WTC11 (cell line): Measurements from ENCODE around the gene CTXN1. TPM values are rescaled to one million over a fixed set of nuclear protein-coding genes. Genes with fewer than 3 reads are reported as not detected.

ENCODE experiments used
- ATAC-seq: fragments of 200-7000 bp; cut with Tn5 transposase; 2 replicates; pipeline ENCODE4 v1.10.0; 2021; ENCODE audit warnings: mild to moderate bottlenecking, moderate library complexity
- CTCF ChIA-PET: fragments of 300-600 bp; sonication (Branson Sonifier 250); formaldehyde crosslinking; loops from one replicate; lab custom pipeline; 2021; ENCODE audit warnings: antibody characterized with exemption; lab: Charles Lee
- POLR2A ChIA-PET: fragments of 350-600 bp; sonication (Branson Sonifier 250); formaldehyde crosslinking; loops from one replicate; lab custom pipeline; 2021; ENCODE audit warnings: antibody characterized with exemption; lab: Charles Lee
- DNase-seq: peaks from one replicate; pipeline ENCODE4 v3.0.0; 2021; ENCODE audit warnings: low spot score
- H3K27ac Mint-ChIP-seq: 2 replicates; pipeline ENCODE4 v1.8.0; 2021; ENCODE audit warnings: mixed read lengths
- H3K27me3 Mint-ChIP-seq: 2 replicates; pipeline ENCODE4 v1.8.0; 2021; ENCODE audit warnings: low read depth, mild to moderate bottlenecking, moderate library complexity, mixed read lengths
- H3K36me3 Mint-ChIP-seq: 2 replicates; pipeline ENCODE4 v1.8.0; 2021; ENCODE audit warnings: mixed read lengths
- H3K4me1 Mint-ChIP-seq: 2 replicates; pipeline ENCODE4 v1.8.0; 2022; ENCODE audit warnings: mixed read lengths
- H3K4me3 Mint-ChIP-seq: 2 replicates; pipeline ENCODE4 v1.8.0; 2021; ENCODE audit warnings: mild to moderate bottlenecking, moderate library complexity, mixed read lengths
- H3K9me3 Mint-ChIP-seq: 2 replicates; pipeline ENCODE4 v1.8.0; 2021; ENCODE audit warnings: mixed read lengths
- ATF1 ChIP-seq: sonication (generic); formaldehyde crosslinking; IDR thresholded peaks from 2 replicates; pipeline ENCODE4 v1.8.1; 2023; ENCODE audit warnings: mild to moderate bottlenecking, moderate library complexity, missing genetic modification reagents
- CBFB ChIP-seq: sonication (generic); formaldehyde crosslinking; IDR thresholded peaks from 2 replicates; pipeline ENCODE4 v1.8.1; 2022; ENCODE audit warnings: mild to moderate bottlenecking, low read depth, missing genetic modification reagents
- CREB1 ChIP-seq: sonication (generic); formaldehyde crosslinking; IDR thresholded peaks from 2 replicates; pipeline ENCODE4 v1.8.0; 2023; ENCODE audit warnings: mild to moderate bottlenecking, missing genetic modification reagents
- CREM ChIP-seq: sonication (generic); formaldehyde crosslinking; IDR thresholded peaks from 2 replicates; pipeline ENCODE4 v1.8.1; 2022; ENCODE audit warnings: mild to moderate bottlenecking, missing genetic modification reagents, moderate library complexity
- FOXK1 ChIP-seq: sonication (generic); formaldehyde crosslinking; IDR thresholded peaks from 2 replicates; pipeline ENCODE4 v1.8.0; 2022; ENCODE audit warnings: mild to moderate bottlenecking, moderate library complexity, missing genetic modification reagents
- FOXP1 ChIP-seq: sonication (generic); formaldehyde crosslinking; IDR thresholded peaks from 2 replicates; pipeline ENCODE4 v1.8.0; 2022; ENCODE audit warnings: missing genetic modification reagents, mild to moderate bottlenecking, moderate library complexity, borderline replicate concordance
- JUN ChIP-seq: sonication (generic); formaldehyde crosslinking; IDR thresholded peaks from 2 replicates; pipeline ENCODE4 v1.8.0; 2023; ENCODE audit warnings: mild to moderate bottlenecking, missing genetic modification reagents
- MYBL2 ChIP-seq: sonication (generic); formaldehyde crosslinking; IDR thresholded peaks from 2 replicates; pipeline ENCODE4 v1.8.1; 2023; ENCODE audit warnings: mild to moderate bottlenecking, moderate library complexity, missing genetic modification reagents
- RORB ChIP-seq: fragments of 250-450 bp; sonication (Bioruptor Pico); IDR thresholded peaks from 2 replicates; pipeline ENCODE4 v1.9.0; 2021; ENCODE audit warnings: mild to moderate bottlenecking
- SP1 ChIP-seq: sonication (generic); formaldehyde crosslinking; conservative IDR thresholded peaks from 2 replicates; pipeline ENCODE4 v1.8.1; 2022; ENCODE audit warnings: missing genetic modification reagents
- ZNF396 ChIP-seq: fragments of 250-450 bp; sonication (Bioruptor Pico); IDR thresholded peaks from 2 replicates; pipeline ENCODE4 v1.8.0; 2021; ENCODE audit warnings: mild to moderate bottlenecking, moderate library complexity, borderline replicate concordance
- ZNF671 ChIP-seq: fragments of 250-450 bp; sonication (Bioruptor Pico); IDR thresholded peaks from 2 replicates; pipeline ENCODE4 v1.8.0; 2021; ENCODE audit warnings: mild to moderate bottlenecking
- total RNA-seq: library from RNA; stranded (reverse); gene quantifications from 3 replicates; pipeline ENCODE4 v1.2.3, GENCODE V29; 2021
- TF ChIP-seq, protein P1 (sequence below): fragments of 250-450 bp; sonication (Bioruptor Pico); conservative IDR thresholded peaks from 2 replicates; pipeline ENCODE4 v1.9.0; 2021; ENCODE audit warnings: mild to moderate bottlenecking
- TF ChIP-seq, protein P2 (sequence below): sonication (generic); formaldehyde crosslinking; IDR thresholded peaks from 2 replicates; pipeline ENCODE4 v1.8.0; 2023; ENCODE audit warnings: missing genetic modification reagents
- TF ChIP-seq, protein P3 (sequence below): sonication (generic); formaldehyde crosslinking; IDR thresholded peaks from 2 replicates; pipeline ENCODE4 v1.8.0; 2022; ENCODE audit warnings: missing genetic modification reagents
- TF ChIP-seq, protein P4 (sequence below): sonication (generic); formaldehyde crosslinking; conservative IDR thresholded peaks from 2 replicates; pipeline ENCODE4 v1.8.1; 2022; ENCODE audit warnings: mild to moderate bottlenecking, missing genetic modification reagents
- TF ChIP-seq, protein P5 (sequence below): sonication (generic); formaldehyde crosslinking; IDR thresholded peaks from 2 replicates; pipeline ENCODE4 v1.8.1; 2023; ENCODE audit warnings: mild to moderate bottlenecking, moderate library complexity, missing genetic modification reagents

Gene CTXN1
- total RNA-seq, 1 experiment from 2014 or later, result 48.2 TPM

DNA sequence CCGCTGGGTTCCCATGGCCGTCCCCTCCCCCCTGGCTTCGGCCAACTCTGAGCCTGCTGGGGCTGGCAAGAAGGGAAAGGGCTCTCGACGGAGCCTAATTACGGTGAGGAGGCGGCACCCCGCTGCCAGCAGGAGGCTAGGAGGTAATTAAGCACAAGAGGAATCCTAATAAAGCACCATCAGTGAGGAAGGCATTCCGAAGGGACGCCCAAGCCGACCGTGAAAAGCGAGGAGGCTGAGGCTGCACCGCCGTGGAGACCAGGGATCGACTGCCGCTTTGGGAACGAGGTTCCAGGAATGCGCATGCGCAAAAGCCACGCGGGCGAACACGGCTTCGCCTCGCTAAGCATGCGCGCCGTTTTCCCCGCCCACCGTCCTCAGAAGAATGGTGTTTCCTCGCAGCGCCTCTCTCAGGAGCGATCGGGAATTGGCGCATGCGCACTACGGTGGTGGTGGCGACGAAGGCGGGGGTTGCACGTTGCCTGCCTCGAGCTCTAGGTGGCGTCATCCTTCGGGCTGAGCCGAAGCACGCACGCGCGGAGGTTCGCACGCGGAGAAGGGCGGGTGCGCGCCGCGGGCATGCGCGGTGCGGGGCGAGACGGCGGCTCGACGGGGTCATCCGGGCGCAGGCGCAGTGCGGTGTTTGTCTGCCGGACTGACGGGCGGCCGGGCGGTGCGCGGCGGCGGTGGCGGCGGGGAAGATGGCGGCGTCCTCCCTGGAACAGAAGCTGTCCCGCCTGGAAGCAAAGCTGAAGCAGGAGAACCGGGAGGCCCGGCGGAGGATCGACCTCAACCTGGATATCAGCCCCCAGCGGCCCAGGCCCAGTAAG lies 22.5 kb downstream of the CTXN1 start, which contains the start of gene MAP2K7 (continued):
- TF ChIP-seq CREB1 (peak; percentile 90; the same call in 1 of the 2 replicates), RORB (CRISPR knock-in tag) (no peak), CBFB (CRISPR knock-in tag) (no peak), JUN (CRISPR knock-in tag) (no peak), SP1 (CRISPR knock-in tag) (peak; percentile 95), FOXP1 (CRISPR knock-in tag) (peak; percentile 95), MYBL2 (CRISPR knock-in tag) (peak; percentile 76; the same call in 1 of the 2 replicates), ZNF396 (CRISPR knock-in tag) (no peak), FOXK1 (peak; percentile 93)
- TF ChIP-seq, protein P1, sequence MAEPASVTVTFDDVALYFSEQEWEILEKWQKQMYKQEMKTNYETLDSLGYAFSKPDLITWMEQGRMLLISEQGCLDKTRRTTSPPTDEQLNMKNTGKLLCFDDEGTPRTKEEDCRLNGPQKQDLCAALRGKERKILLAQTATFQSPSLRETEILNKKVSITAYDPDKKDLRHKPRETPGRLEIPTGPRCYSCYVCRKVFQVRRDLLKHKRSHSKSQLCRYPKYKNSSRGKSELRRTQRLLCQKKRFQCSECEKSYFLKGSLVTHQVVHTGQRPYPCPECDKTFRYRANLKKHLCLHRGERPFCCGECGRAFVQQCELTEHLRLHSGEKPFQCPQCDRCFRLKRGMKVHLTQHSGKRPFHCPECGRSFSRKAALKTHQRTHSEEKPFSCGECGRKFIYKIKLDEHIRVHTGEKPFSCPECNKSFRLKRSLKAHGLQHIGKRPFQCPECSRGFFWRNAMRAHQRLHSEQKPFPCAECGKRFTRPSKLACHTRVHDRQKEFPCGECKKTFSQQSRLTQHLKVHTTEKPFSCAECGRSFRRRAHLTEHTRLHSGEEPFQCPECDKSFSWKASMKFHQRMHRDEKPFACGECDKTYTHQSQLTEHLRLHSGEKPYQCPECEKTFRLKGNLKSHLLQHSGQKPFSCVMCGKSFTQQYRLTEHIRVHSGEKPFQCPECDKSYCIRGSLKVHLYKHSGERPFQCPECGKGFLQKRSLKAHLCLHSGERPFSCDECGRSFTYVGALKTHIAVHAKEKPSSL, result no peak
- TF ChIP-seq, protein P2, sequence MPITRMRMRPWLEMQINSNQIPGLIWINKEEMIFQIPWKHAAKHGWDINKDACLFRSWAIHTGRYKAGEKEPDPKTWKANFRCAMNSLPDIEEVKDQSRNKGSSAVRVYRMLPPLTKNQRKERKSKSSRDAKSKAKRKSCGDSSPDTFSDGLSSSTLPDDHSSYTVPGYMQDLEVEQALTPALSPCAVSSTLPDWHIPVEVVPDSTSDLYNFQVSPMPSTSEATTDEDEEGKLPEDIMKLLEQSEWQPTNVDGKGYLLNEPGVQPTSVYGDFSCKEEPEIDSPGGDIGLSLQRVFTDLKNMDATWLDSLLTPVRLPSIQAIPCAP, result peak; percentile 90
- TF ChIP-seq, protein P3, sequence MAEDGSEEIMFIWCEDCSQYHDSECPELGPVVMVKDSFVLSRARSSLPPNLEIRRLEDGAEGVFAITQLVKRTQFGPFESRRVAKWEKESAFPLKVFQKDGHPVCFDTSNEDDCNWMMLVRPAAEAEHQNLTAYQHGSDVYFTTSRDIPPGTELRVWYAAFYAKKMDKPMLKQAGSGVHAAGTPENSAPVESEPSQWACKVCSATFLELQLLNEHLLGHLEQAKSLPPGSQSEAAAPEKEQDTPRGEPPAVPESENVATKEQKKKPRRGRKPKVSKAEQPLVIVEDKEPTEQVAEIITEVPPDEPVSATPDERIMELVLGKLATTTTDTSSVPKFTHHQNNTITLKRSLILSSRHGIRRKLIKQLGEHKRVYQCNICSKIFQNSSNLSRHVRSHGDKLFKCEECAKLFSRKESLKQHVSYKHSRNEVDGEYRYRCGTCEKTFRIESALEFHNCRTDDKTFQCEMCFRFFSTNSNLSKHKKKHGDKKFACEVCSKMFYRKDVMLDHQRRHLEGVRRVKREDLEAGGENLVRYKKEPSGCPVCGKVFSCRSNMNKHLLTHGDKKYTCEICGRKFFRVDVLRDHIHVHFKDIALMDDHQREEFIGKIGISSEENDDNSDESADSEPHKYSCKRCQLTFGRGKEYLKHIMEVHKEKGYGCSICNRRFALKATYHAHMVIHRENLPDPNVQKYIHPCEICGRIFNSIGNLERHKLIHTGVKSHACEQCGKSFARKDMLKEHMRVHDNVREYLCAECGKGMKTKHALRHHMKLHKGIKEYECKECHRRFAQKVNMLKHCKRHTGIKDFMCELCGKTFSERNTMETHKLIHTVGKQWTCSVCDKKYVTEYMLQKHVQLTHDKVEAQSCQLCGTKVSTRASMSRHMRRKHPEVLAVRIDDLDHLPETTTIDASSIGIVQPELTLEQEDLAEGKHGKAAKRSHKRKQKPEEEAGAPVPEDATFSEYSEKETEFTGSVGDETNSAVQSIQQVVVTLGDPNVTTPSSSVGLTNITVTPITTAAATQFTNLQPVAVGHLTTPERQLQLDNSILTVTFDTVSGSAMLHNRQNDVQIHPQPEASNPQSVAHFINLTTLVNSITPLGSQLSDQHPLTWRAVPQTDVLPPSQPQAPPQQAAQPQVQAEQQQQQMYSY, result peak; percentile 49; the same call in 1 of the 2 replicates
- TF ChIP-seq, protein P4, sequence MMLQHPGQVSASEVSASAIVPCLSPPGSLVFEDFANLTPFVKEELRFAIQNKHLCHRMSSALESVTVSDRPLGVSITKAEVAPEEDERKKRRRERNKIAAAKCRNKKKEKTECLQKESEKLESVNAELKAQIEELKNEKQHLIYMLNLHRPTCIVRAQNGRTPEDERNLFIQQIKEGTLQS, result peak; percentile 69; the same call in 1 of the 2 replicates
- TF ChIP-seq, all 79 proteins: peak for 29

DNA sequence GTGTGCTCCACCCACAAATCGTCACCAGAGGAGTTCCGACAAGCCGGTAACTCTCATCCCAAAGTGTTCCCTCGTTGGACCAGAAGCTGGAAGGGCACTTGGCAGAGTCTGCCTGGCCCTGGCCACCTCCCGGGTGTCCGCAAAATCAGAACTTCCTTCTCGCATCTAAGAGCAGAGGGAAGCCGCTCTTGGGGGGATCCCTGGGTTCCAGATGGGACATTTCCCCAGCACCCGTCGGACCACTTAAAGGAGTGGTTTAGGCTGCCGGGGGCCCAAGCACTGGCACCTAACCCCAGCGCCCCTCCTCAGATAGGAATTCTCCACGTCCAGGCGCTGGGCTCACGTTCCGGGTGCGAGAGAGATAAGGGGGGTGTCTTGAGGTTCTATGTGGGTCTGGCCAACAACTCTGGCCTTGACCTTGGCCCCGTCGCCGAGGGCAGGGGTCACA lies 23.1 kb downstream of the CTXN1 start:
- CTCF ChIA-PET, result interaction anchor here (0.6 to 5.0 kb wide), 23 partner anchors 9 to 1242 kb away, joined by 3 to 70 read pairs (median 6); partner anchors contain the start of genes LRRC8E, SNAPC2, TIMM44 and TRAPPC5
- ATAC-seq, result no peak

More for the DNA sequence above, 23.1 kb downstream of the CTXN1 start:
- DNase-seq, result no peak
- TF ChIP-seq, protein P5, sequence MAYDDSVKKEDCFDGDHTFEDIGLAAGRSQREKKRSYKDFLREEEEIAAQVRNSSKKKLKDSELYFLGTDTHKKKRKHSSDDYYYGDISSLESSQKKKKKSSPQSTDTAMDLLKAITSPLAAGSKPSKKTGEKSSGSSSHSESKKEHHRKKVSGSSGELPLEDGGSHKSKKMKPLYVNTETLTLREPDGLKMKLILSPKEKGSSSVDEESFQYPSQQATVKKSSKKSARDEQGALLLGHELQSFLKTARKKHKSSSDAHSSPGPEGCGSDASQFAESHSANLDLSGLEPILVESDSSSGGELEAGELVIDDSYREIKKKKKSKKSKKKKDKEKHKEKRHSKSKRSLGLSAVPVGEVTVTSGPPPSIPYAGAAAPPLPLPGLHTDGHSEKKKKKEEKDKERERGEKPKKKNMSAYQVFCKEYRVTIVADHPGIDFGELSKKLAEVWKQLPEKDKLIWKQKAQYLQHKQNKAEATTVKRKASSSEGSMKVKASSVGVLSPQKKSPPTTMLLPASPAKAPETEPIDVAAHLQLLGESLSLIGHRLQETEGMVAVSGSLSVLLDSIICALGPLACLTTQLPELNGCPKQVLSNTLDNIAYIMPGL (CRISPR knock-in tag), result no peak
- TF ChIP-seq ATF1 (CRISPR knock-in tag) (0 out of 2 replicates have a peak, but pooled peaks have one; percentile 28), ZNF671 (CRISPR knock-in tag) (no peak), CREM (CRISPR knock-in tag) (0 out of 2 replicates have a peak, but pooled peaks have one; percentile 63)
- peak overlapping the region; percentile 97 for H3K27ac Mint-ChIP-seq
- H3K4me1 Mint-ChIP-seq, result peaks cover 20% of the 10 kb centered on the region
- no peaks in the 10 kb centered on the region for H3K9me3 Mint-ChIP-seq
- peak overlapping the region; percentile 83 for H3K4me3 Mint-ChIP-seq
- H3K36me3 Mint-ChIP-seq, result no peaks in the 10 kb centered on the region
- H3K27me3 Mint-ChIP-seq, result peaks cover 13% of the 10 kb centered on the region
- POLR2A ChIA-PET, result interaction anchor here (0.5 to 1.8 kb wide), 6 partner anchors 13 to 114 kb away, joined by 3 to 10 read pairs (median 6); partner anchors contain the start of gene LRRC8E
